Panc1 (cell line): ENCODE results near the gene ARL15. TPM values are rescaled to one million over a fixed set of nuclear protein-coding genes. Genes with fewer than 3 reads are reported as not detected.

Experiments
- ATAC-seq: fragments of 200-7000 bp; cut with Tn5 transposase; 2 replicates; pipeline ENCODE4 v1.9.1; 2020; ENCODE audit warnings: mild to moderate bottlenecking, moderate library complexity
- BruUV-seq: library from RNA; stranded (reverse); fragments of 400-500 nt; replicated peaks from 2 replicates; lab custom pipeline; 2021; lab: Mats Ljungman, UMichigan
- CTCF ChIA-PET: fragments of 300-600 bp; sonication (Branson Sonifier 250); formaldehyde crosslinking; loops from one replicate; lab custom pipeline; 2022; ENCODE audit warnings: antibody characterized with exemption; lab: Charles Lee
- POLR2A ChIA-PET: fragments of 300-600 bp; sonication (Branson Sonifier 250); formaldehyde crosslinking; loops from one replicate; lab custom pipeline; 2022; ENCODE audit warnings: antibody characterized with exemption; lab: Charles Lee
- DNase-seq: peaks from one replicate; pipeline ENCODE4 v3.0.0-alpha.2; 2010; ENCODE audit warnings: low read depth, low spot score
- H3K27ac ChIP-seq: 2 replicates; pipeline ENCODE4 v1.5.1; 2011; ENCODE audit warnings: mild to moderate bottlenecking, low read length, inconsistent platforms
- H3K27me3 ChIP-seq: fragments of 200-500 bp; sonication (Bioruptor generic); 2 replicates; pipeline ENCODE4 v1.6.0; 2014; ENCODE audit warnings: low read length, inconsistent platforms; ENCODE audit not compliant: control insufficient read depth, insufficient read depth
- H3K36me3 ChIP-seq: fragments of 200-500 bp; sonication (Bioruptor generic); 2 replicates; pipeline ENCODE4 v1.5.1; 2014; ENCODE audit warnings: inconsistent platforms, mild to moderate bottlenecking, low read length, moderate library complexity; ENCODE audit not compliant: control insufficient read depth, insufficient read depth
- H3K4me1 ChIP-seq: 2 replicates; pipeline ENCODE4 v1.5.1; 2011; ENCODE audit warnings: inconsistent platforms, mild to moderate bottlenecking, low read length, moderate library complexity; ENCODE audit not compliant: control insufficient read depth, insufficient read depth
- H3K4me3 ChIP-seq, 2 experiments: 2 replicates each; pipeline ENCODE4 v1.5.1; 2011 to 2012; ENCODE audit warnings: low read depth in 2 of 2, low read length in 2 of 2, mild to moderate bottlenecking in 2 of 2, inconsistent platforms in 1 of 2, moderate library complexity in 1 of 2
- H3K9me3 ChIP-seq: fragments of 200-500 bp; sonication (Bioruptor generic); 2 replicates; pipeline ENCODE4 v1.5.1; 2014; ENCODE audit warnings: low read depth, mild to moderate bottlenecking, inconsistent platforms, low read length, moderate library complexity; ENCODE audit not compliant: control insufficient read depth, insufficient read depth
- CTCF ChIP-seq: fragments of 450-650 bp; IDR thresholded peaks from 2 replicates; pipeline ENCODE4 v1.5.1; 2017; ENCODE audit warnings: mild to moderate bottlenecking
- POLR2AphosphoS5 ChIP-seq: IDR thresholded peaks from 2 replicates; pipeline ENCODE4 v1.6.1; 2012; ENCODE audit warnings: mild to moderate bottlenecking, low read depth, low read length, moderate library complexity
- REST ChIP-seq, 2 experiments: IDR thresholded peaks; 2 replicates each; pipeline ENCODE4 v1.6.1; 2011 to 2012; ENCODE audit warnings: low read depth in 2 of 2, control low read depth in 1 of 2, low read length in 1 of 2, mild to moderate bottlenecking in 1 of 2, moderate library complexity in 1 of 2; ENCODE audit not compliant: insufficient read depth in 1 of 2
- SIN3A ChIP-seq: IDR thresholded peaks from 2 replicates; pipeline ENCODE4 v1.6.1; 2012; ENCODE audit warnings: low read depth, mild to moderate bottlenecking, low read length, moderate library complexity, borderline replicate concordance; ENCODE audit not compliant: insufficient read depth
- TCF7L2 ChIP-seq: IDR thresholded peaks from 2 replicates; pipeline ENCODE4 v1.6.1; 2011; ENCODE audit warnings: mild to moderate bottlenecking, low read depth, low read length, inconsistent platforms
- in situ Hi-C: cut with HindIII; loops from 2 replicates; pipeline ENCODE4 v1.10.0; 2016; ENCODE audit warnings: low sequenced_read_pairs, low pct_unique_long_range_greater_than_20kb
- intact Hi-C: fragments of 100-400 bp; cut with micrococcal nuclease; formaldehyde crosslinking; loops from one replicate; pipeline ENCODE4 v1.10.0; 2022; ENCODE audit not compliant: unreplicated experiment
- total RNA-seq: library from RNA; stranded (reverse); gene quantifications from one replicate; pipeline ENCODE4 v1.2.1, GENCODE V29; 2021; ENCODE audit not compliant: unreplicated experiment

Gene ARL15
- total RNA-seq, 1 experiment from 2014 or later: 16.5 TPM

GRCh38 chr5:54226215-54226614 lies 84.2 kb downstream of the ARL15 start:
- H3K27ac ChIP-seq: no peak overlapping the region
- CTCF ChIA-PET: interaction anchor here (0.5 kb wide), 1 partner anchor 1058 kb away, joined by 4 read pairs; no protein-coding TSS in a partner anchor
- intact Hi-C loops (no loop called here), in situ Hi-C loops (no loop called here)
- DNase-seq (no peak), ATAC-seq (no peak)
- H3K9me3 ChIP-seq: no peaks in the 10 kb centered on the region
- no peak overlapping the region for H3K4me3 ChIP-seq
- no peaks in the 10 kb centered on the region for H3K27me3 ChIP-seq
- BruUV-seq: no TSS peak
- H3K36me3 ChIP-seq: no peaks in the 10 kb centered on the region
- TF ChIP-seq TCF7L2: no peak
- no peak for TF ChIP-seq CTCF
- no peak for TF ChIP-seq POLR2AphosphoS5
- no peak for TF ChIP-seq SIN3A
- no peak for TF ChIP-seq REST (IDR thresholded peaks at IDR 0.05; ENCODE audit: insufficient read depth in 1 of 2, low read depth in 2 of 2, low read length in 1 of 2)
- no peaks in the 10 kb centered on the region for H3K4me1 ChIP-seq
- POLR2A ChIA-PET: no interaction called here

- Histone ChIP-seq H3K9me3 (no peaks in the 10 kb centered on the region), H3K27ac (no peak overlapping the region), H3K36me3 (no peaks in the 10 kb centered on the region), H3K27me3 (no peaks in the 10 kb centered on the region), H3K4me1 (no peaks in the 10 kb centered on the region), H3K4me3 (no peak overlapping the region)
- BruUV-seq: no TSS peak
- no peak for TF ChIP-seq CTCF
- no peak for TF ChIP-seq TCF7L2
- TF ChIP-seq POLR2AphosphoS5: no peak
- TF ChIP-seq REST (IDR thresholded peaks at IDR 0.05; ENCODE audit: insufficient read depth in 1 of 2, low read depth in 2 of 2, low read length in 1 of 2): no peak
- no peak for TF ChIP-seq SIN3A
- ATAC-seq (no peak), DNase-seq (no peak)
- intact Hi-C loops: no loop called here
- ChIA-PET CTCF (no interaction called here), POLR2A (no interaction called here)
- in situ Hi-C loops: no loop called here
Measured at GRCh38 chr5:54224103-54224826, 86.1 kb downstream of the ARL15 start.
